Measurements from ENCODE around the gene KAT6B.

The KAT6B gene

GRCh38 chr10:75063461-75064230 lies 237.2 kb downstream of the KAT6B start:
- DNase-seq (ENCODE audit: low read depth, low spot score): no peak

- no peak for DNase-seq (ENCODE audit: low read depth, low spot score)
Measured at GRCh38 chr10:75065076-75065475, 238.7 kb downstream of the KAT6B start.

GRCh38 chr10:75066271-75066670 lies 239.9 kb downstream of the KAT6B start:
- DNase-seq (ENCODE audit: low read depth, low spot score): no peak

GRCh38 chr10:75067272-75067671 lies 240.9 kb downstream of the KAT6B start:
- DNase-seq (ENCODE audit: low read depth, low spot score): no peak

- DNase-seq (ENCODE audit: low read depth, low spot score): no peak
Measured at GRCh38 chr10:75068523-75068922, 242.1 kb downstream of the KAT6B start.

GRCh38 chr10:75070476-75070875 lies 244.1 kb downstream of the KAT6B start:
- DNase-seq (ENCODE audit: low read depth, low spot score): no peak

- DNase-seq (ENCODE audit: low read depth, low spot score): no peak
Measured at GRCh38 chr10:75070961-75071428, 244.6 kb downstream of the KAT6B start.

- DNase-seq (ENCODE audit: low read depth, low spot score): no peak
Measured at GRCh38 chr10:75071756-75072155, 245.4 kb downstream of the KAT6B start.

GRCh38 chr10:75072727-75073126 lies 246.3 kb downstream of the KAT6B start:
- DNase-seq (ENCODE audit: low read depth, low spot score): no peak

GRCh38 chr10:75073442-75073841 lies 247.0 kb downstream of the KAT6B start:
- no peak for DNase-seq (ENCODE audit: low read depth, low spot score)

GRCh38 chr10:75074711-75075445 lies 248.5 kb downstream of the KAT6B start:
- no peak for DNase-seq (ENCODE audit: low read depth, low spot score)

- no peak for DNase-seq (ENCODE audit: low read depth, low spot score)
Measured at GRCh38 chr10:75076348-75076747, 249.9 kb downstream of the KAT6B start.

GRCh38 chr10:75079436-75080083 lies 253.2 kb downstream of the KAT6B start:
- no peak for DNase-seq (ENCODE audit: low read depth, low spot score)

GRCh38 chr10:75080554-75080953 lies 254.2 kb downstream of the KAT6B start:
- no peak for DNase-seq (ENCODE audit: low read depth, low spot score)

GRCh38 chr10:75081379-75081778 lies 255.0 kb downstream of the KAT6B start:
- DNase-seq (ENCODE audit: low read depth, low spot score): no peak

Data from brain pericyte (primary cell).